GM21723 (cell line): ENCODE measurements around the gene VOPP1.
A peak's percentile ranks its signal among the peaks of the same experiment; 100 is the strongest.

Source experiments
- ATAC-seq: cut with Tn5 transposase; IDR thresholded peaks from one replicate; pipeline ENCODE4 v1.9.1; 2021; ENCODE audit warnings: mild to moderate bottlenecking, moderate library complexity; ENCODE audit not compliant: unreplicated experiment

The VOPP1 gene

GRCh38 chr7:55556031-55556430 lies 16.3 kb downstream of the VOPP1 start:
- peak; percentile 36 for ATAC-seq

DNA sequence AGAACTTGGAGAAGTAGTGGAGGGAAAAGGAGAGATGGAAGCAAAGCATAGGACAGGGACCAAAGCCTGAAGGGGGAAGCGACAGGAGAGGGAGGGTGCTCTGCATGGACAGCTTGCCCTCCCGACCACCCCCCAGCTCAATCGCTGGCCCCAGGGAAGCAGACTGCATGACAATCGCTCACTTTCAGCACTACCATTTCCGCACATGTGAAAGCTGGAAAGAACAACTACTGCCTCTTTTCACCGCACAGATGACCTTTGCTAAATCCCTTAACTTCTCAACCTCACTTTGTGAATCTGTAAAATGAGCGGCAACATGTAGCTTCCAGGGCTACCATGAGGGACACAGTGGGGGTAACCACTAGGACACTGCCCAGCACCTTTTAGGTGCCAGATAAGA lies 17.1 kb downstream of the VOPP1 start:
- no peak for ATAC-seq

GRCh38 chr7:55554038-55554437 lies 18.3 kb downstream of the VOPP1 start:
- ATAC-seq, result no peak

GRCh38 chr7:55553024-55553345 lies 19.3 kb downstream of the VOPP1 start:
- no peak for ATAC-seq

GRCh38 chr7:55552320-55553023 lies 19.8 kb downstream of the VOPP1 start:
- no peak for ATAC-seq

DNA sequence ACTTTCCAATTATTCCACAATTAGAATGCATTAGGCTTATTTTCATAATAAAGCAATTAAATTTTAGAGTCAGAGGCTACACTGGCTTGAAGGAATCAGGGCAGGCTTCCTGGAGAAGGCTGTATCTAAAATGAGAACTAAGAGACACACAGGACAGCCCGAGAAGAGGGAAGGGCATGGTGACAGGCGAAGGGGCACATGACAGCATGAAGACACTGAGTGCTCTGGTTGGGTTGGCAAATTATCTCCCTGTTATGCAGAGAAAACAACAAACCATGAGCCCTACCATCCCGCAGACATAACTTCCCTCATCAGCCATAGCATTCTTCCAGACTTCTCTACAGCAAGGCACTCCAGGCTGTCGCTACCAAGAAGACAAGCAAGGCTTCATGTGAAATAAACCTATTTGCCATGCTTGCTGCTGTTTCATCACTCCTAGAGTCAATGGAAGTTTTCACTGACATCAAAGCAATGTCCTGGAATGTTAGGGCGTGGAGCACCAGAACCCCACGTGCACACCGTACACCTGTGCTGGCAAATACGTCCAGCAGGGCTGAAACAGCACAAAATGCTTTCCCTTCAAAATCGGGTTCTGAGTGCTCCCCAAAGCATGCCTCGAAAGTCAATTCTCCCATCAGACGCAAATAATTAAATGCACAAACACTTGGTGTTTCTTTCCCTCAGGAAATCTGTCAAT lies 21.3 kb downstream of the VOPP1 start:
- ATAC-seq, result no peak

GRCh38 chr7:55550010-55550663 lies 22.2 kb downstream of the VOPP1 start:
- no peak for ATAC-seq

- peak; percentile 56 for ATAC-seq
Observed at GRCh38 chr7:55549457-55549856, 22.8 kb downstream of the VOPP1 start.

DNA sequence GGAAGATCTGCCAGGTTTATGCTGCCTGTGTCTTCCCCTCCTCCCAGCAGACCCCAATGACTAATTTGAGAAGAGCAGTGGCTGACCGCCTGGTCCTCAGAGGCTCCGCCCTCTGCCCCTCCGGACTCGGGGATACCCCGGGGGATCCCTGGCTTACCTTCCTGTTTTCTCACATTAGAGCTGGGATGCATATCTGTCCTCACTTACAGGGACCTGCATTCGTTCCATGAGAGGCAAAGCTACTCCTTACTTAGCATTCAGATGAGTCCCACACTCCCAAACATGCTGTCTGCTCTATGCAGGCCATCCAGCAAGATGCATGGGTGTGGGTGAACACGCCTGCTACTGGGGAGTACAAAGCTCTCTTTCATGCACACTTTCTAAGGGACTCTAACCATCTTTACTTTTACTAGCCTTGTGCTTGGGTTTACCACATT lies 24.0 kb downstream of the VOPP1 start:
- ATAC-seq, result peak; percentile 52

GRCh38 chr7:55546814-55547213 lies 25.5 kb downstream of the VOPP1 start:
- no peak for ATAC-seq

- no peak for ATAC-seq
Observed at GRCh38 chr7:55545496-55545895, 26.8 kb downstream of the VOPP1 start.

GRCh38 chr7:55540226-55540858 lies 32.0 kb downstream of the VOPP1 start:
- ATAC-seq, result no peak

GRCh38 chr7:55539380-55539779 lies 32.9 kb downstream of the VOPP1 start:
- ATAC-seq, result no peak

GRCh38 chr7:55538538-55538937 lies 33.8 kb downstream of the VOPP1 start:
- no peak for ATAC-seq

GRCh38 chr7:55537458-55537990 lies 34.8 kb downstream of the VOPP1 start:
- ATAC-seq, result no peak

DNA sequence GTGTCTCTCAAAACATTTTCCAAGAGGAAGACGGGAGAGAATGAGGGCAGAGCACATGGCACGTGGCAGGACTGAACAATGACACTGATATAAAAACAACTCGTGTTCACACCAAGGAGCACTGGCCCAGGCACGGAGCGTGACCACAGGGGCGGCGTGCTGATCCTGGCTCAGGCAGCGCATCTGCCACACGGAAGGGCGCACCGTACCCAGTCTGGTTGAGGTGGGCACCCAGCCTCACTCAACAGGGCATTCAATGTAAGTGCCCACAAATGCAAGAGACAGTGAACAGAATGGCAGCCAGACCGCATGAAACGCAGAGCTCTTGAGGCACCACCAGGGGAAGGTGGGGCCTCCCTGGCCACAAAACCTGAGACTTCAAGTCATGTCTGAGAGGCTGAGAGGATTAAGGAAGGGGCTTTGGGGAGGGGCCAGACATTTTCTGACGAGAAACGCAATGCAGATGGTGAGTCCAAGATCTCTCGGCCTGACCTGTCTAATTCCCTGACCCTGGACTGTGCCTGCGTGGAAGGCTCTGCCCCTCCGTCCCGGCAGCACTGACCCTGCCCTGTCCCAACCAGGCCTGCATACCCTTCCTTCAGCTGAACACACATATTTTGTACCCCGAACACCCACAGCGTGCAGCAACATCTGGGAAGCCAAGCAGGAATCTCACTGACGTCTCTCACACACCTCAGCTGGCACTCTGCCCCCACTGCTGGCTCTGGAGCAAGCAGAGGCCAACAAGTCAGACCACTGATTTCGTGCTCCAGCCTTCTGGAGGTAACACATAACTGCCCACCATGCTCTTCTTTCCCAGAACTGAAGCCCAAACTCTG lies 35.5 kb downstream of the VOPP1 start:
- no peak for ATAC-seq

DNA sequence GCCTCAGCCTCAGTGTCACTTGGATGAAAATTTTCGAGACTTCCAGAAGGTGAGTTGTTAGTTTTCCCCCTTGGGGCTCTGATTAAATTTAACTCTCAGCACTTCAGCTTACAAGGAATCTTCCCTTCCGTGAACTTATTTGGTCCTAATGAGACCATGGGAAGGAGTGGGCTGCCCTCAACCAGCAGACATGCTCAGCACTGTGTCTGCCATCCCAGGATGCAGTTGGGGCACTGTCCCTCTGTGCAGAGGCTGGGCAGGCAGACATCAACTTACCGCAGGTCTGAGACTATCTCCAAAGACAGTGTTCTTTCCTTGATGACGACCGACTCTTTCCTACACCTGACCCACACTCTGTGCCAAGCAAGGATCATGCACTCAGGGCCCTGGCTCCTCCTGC lies 36.7 kb downstream of the VOPP1 start:
- ATAC-seq, result no peak

GRCh38 chr7:55534916-55535590 lies 37.2 kb downstream of the VOPP1 start:
- peak; percentile 0 for ATAC-seq

GRCh38 chr7:55534262-55534915 lies 37.9 kb downstream of the VOPP1 start:
- ATAC-seq, result peak; percentile 69

- no peak for ATAC-seq
Observed at GRCh38 chr7:55533729-55534080, 38.6 kb downstream of the VOPP1 start.
